ENCODE results near the gene TRPV5.

TRPV5 gene

DNA sequence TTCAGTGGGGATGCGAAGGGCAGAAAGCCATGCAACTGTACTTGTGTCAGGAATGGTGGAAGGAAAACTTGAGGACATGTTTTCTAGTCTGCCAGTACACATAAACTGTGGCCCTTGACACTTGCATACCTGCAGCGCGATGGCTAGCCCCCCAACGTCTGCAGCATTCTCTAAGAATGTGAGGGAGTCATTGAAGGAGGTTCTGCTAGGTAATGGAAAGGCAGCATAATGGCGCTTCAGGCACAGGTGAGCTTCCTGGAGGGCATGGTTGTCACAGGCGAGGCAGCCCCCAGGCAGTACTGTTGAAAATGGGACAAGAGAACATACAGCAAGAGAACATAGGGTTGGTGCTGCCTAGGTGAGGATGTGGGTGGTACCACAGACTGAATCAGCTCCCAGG, 9.2 kb upstream of the TRPV5 start:
- in situ Hi-C loops (cut with MboI; ENCODE audit: low pct_unique_long_range_greater_than_20kb, low sequenced_read_pairs) = no loop called here
- DNase-seq = no peak

DNA sequence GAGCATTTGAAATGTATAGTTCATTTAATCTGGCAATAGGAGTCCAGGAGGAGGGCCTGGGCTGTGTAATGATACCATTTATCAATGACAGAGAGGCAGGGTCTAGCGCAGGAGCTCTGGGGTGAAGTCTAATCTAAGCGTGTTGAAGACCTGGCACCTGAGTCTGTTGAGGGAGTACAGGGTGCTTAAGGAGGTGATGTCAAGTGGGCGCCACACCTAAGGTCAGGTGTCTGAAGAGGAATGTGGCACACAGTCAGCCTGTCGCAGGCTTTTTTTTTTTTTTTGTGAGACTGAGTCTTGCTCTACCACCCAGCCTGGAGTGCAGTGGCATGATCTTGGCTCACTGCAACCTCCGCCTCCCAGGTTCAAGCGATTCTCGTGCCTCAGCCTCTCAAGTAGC, 8.0 kb upstream of the TRPV5 start:
- in situ Hi-C loops (cut with MboI; ENCODE audit: low pct_unique_long_range_greater_than_20kb, low sequenced_read_pairs) = no loop called here
- no peak for DNase-seq

DNA sequence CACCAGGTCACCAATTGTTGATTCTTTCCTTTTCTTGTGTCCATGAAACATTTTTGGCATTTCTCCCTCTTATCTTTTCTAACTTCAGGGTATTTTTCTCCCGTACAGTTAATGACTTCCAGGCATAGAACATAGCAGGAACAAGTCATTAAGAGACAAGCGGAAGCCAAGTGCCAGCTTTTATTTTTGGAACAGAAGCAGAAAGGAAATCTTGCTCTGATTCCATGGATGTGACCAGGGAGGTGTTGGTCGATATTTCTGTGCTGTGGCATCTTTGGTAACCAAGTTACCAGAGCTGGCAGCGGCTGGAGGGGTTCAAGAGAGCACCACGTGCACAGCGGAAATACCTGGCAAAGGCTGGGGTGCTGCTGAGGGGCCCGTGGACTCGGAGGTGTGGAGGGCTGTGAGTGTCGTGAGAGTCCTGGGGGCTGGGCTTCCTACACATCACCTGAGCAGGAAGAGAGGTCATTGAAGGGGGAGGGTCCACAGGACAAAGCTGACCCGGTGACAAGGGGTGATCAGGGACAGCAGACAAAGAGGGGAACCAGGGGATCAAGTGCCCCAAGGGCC, 7.5 kb upstream of the TRPV5 start:
- no peak for DNase-seq
- in situ Hi-C loops (cut with MboI; ENCODE audit: low pct_unique_long_range_greater_than_20kb, low sequenced_read_pairs) = no loop called here

DNA sequence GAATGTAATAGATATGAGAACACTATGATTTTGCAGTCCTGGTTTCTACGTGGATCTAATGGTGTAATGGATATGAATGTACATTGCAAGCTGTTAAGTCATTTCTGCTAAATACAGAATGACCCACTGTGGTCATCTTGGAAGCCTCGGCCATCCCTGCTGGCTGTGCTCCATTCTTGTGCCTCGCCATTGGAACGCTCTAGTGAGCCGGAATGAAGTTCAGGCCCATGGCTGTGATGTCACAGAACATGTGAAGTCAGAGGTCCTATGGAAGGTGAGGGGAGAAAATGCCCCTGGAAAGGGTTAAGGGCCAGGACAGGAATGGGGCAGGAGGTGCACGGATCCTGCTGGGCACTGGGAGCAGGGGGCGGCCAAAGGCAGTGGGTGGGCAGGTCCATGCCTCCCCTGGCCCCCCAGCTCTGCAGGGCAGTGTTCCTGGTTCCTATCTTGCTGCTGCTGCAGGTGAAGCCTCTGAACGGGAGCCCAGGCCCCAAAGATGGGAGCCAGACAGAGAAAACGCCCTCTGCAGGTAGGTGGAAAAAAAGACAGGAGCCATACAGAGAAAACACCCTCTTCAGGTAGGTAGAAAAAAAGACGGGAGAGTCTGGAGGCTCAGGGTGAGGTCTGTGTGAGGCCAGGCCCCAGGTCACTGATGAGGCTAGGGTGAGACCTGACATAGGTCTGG, 5.8 kb upstream of the TRPV5 start, which contains the start of gene LLCFC1:
TSS of gene LLCFC1 (plus strand) at position 259 of the 685 bp plus-strand sequence. CDS start at position 397, 138 bp downstream.
- in situ Hi-C loops (cut with MboI; ENCODE audit: low pct_unique_long_range_greater_than_20kb, low sequenced_read_pairs) = no loop called here
- DNase-seq = peak; percentile 17

DNA sequence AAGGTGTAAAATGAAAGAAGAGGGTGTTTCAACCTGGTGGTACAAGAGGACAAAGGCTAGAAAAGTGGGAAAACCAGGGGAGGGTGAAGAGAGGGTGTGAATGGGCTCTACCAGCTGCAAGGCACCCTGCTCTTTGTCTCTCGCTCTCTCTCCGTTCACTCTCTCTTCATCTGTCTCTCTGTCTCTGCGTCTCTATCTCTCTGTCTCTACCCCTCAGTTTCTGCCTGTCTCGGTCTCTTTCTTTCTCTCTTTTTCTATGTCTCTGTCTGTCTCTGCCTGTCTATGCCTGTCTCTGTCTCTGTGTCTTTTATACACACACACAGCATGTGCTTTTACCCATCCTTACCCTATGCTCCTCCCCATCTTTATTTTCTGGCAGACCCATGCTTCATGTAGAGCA, 5.1 kb upstream of the TRPV5 start:
- DNase-seq = no peak
- in situ Hi-C loops (cut with MboI; ENCODE audit: low pct_unique_long_range_greater_than_20kb, low sequenced_read_pairs) = no loop called here

DNA sequence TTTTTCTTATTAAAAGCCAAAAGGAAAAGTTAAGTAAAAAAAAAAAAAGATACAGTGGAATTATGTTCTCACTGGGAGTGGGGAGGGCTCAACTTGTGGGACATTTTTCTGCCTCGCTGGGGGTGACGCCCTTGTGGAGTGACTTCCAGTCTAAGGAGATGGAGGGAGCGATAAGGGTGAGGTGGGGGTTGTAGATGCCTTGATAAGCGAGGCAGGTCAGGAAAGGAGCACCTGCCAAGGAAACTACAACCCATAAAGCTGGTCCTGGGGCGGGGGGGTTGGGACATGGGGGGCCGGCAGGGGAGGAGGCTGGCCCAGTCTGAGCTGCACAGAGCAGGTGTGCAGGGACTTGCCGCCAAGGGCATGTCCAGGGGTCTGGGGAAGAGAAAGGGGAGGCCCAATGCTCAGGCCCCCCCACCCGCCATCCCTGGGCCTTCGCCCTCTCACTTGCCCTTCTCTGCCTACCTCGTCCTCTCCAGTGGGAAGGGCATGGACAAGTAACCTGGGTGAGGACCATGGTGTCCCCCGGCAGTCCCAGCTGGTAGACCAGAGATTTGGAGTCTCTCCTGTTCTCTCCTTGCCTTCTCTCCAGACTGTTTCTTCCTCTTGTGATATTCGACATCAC, 2.5 kb upstream of the TRPV5 start:
- in situ Hi-C loops (cut with MboI; ENCODE audit: low pct_unique_long_range_greater_than_20kb, low sequenced_read_pairs) = no loop called here
- DNase-seq = no peak

DNA sequence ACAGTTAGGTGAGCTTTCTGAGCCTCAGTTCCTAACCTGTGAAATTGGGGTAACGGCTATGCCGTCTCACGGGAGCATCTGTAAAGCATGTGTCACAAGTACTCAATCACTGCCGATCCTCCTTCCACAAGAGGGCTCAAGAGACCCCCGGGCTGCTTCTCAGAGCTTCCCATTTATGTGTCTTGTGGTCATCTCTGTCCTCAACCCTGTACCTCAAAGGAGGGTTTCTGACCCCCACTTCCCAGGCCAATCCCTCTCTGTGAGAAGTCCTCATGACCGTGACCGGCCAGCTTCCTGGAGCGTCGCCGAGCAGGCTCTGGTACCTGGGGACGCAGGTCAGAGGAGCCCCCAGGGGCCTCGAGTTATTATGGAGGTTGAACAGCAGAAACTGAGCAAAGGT, 510 bp upstream of the TRPV5 start:
- in situ Hi-C loops (cut with MboI; ENCODE audit: low pct_unique_long_range_greater_than_20kb, low sequenced_read_pairs) = no loop called here
- DNase-seq = no peak

DNA sequence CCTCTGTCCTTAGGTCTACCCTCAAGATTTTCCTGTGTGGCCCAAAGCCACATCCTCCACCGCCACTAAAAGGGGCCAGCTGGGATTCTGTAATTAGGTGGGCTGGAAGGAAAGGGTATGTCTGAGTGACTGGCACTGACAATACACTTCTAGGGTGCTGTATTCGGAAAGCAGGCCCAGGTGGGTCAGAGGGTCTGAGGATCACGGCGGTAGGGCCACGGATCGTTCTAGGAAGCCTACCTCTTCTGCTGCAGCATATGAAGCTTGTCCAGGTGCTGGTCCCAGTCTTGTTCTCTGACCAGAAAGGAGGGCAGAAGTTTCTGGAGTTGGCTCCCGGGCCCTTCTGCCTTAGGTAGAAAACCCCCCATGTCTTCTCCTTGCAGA, 462 bp downstream of the TRPV5 start:
- in situ Hi-C loops (cut with MboI; ENCODE audit: low pct_unique_long_range_greater_than_20kb, low sequenced_read_pairs) = no loop called here

DNA sequence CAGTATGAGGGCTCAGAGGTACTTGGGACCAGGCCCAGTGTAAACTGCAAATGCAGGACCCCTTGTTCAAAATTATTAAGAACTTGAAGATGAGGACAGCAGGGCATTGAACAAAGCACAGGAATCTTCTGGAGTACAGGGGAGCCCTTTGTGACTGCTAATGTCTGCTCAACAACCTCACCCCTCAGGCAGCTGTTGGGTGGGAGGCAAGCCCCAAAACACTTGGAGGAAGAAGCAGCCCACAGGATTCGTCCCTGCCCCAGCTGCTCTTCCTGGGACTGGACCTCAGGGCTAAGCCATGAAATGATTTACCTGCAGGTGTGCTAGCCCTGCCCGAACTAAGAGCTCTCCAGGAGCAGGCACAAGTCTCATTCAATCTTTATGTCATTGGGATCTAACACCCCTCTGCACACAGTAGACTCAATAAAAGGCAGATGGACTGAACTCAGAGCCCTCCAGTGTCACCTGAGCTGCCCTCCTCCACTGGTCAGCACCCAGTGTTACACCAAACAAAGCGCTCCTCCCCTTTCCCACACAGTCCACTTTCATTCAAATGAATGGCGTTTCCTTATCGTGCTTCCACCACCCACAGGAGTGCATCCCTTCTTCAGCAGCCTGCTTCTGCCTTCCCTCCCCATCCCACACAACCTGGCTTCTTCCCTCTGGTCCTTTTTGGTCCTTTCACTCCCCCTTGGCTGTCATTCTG, 1.0 kb downstream of the TRPV5 start:
- no peak for DNase-seq
- in situ Hi-C loops (cut with MboI; ENCODE audit: low pct_unique_long_range_greater_than_20kb, low sequenced_read_pairs) = no loop called here

More for the DNA sequence above, 462 bp downstream of the TRPV5 start:
- DNase-seq = no peak

DNA sequence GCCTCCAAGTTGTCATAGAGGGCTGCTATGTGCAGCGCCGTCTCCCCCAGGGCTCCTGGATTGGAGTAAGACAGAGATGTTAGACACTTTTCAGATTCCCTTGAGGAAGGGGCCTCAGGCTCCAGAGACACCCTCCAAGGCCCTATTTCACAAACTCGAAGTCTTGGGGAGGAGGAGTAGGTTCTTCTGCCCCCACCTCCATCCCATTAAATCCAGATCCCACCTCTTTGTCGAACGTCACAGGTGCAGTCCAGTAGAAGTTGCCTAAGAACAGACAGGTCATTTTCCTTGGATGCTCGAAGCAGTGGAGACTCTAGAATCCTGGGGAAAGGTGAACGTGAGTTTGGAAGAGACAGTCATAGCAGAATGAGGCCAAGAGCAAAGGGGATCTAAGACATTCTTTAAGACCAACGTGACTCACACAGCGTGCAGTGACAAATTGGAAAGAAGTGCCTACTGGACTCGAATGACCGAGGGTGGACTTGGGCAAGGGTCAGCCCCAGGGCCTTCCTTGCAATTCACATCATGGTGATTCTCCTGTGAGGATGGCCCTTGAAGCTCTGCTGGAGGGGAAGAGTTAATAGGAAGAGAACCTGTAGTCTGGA, 3.3 kb downstream of the TRPV5 start:
- in situ Hi-C loops (cut with MboI; ENCODE audit: low pct_unique_long_range_greater_than_20kb, low sequenced_read_pairs) = no loop called here
- no peak for DNase-seq

DNA sequence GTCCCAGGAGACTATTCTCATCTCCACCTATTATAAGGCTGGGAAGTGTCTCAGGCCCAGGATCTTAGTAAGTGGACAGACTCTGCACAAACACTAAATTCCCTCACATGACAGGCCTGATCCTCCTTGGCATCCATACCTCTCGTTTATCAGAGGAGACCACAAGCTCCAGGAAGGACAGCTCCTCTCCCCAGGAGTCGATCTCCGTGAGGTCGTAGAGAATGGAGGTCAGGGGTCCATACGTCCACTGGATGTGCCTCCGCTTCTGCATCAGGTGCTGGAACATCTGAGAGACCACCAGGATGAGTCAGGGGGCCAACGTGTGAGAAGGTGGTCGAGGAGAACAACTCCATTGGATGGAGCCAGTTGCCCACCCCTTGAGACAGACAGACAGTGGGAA, 5.6 kb downstream of the TRPV5 start:
- in situ Hi-C loops (cut with MboI; ENCODE audit: low pct_unique_long_range_greater_than_20kb, low sequenced_read_pairs) = no loop called here

DNA sequence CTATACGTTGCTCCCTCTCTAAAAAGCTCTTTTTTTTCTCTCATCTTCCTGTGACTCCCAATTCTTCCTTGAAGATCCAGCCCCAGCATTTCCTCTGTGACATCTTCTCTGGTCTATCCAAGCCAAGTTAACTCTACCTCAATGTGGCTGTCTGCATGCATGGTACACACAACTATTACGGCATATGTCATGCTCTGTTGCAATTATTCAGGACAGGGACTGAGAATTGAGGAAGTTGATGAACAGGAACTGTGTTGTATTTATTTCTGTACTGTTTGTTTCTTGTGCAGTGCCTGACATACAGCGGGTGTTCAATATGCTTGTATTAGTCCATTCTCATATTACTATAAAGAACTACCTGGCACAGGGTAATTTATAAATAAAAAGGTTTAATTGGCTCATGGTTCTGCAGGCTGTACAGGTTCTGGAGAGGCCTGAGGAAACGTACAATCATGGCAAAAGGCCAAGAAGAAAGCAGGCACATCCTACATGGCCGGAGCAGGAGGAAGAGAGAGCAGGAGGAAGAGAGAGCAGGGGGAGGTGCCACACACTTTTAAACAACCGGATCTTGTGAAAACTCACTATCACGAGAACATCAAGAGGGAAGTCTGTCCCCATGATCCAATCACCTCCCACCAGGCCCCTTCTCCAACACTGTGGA, 6.3 kb downstream of the TRPV5 start:
- peak; percentile 87 for DNase-seq
- in situ Hi-C loops (cut with MboI; ENCODE audit: low pct_unique_long_range_greater_than_20kb, low sequenced_read_pairs) = no loop called here

More for the DNA sequence above, 5.6 kb downstream of the TRPV5 start:
- DNase-seq = no peak

DNA sequence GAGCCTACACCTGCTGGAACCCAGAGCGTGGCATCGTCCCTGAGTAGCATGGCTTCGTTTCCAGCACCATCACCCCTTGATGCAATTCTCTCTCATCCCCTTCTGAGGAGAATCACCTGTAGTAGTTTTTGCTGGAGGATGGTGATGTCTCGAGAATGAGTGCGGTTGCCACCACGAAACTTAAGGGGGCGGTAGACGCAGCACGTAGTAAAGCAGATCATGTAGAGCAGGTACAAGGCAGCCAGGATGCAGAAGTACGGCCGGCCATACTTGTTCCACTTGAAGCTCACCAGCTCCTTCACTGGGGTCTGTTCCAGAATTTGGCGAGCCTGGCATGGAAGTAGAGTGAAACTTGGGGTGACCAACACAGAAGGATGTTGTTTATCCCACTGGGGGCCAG, 8.1 kb downstream of the TRPV5 start:
- no peak for DNase-seq
- in situ Hi-C loops (cut with MboI; ENCODE audit: low pct_unique_long_range_greater_than_20kb, low sequenced_read_pairs) = no loop called here

DNA sequence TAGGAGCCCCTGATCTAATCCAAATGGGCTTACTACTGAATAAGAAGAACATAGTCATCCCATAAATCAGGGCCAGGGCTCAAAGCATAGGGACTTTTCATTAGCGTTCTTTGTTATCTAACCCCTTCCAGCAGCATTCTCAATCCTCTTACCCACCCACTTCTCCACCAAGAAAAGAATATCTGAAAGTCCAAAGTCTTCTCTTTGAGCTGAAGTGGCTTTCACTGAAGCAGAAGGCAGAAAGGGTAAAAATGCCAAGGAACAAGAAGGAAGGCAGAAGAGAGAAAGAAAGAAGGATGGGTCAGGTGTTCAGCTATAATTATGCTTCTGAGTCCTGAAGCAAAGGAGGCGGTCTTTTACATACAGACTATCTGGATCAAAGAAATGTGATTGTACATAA, 10.2 kb downstream of the TRPV5 start:
- in situ Hi-C loops (cut with MboI; ENCODE audit: low pct_unique_long_range_greater_than_20kb, low sequenced_read_pairs) = no loop called here
- DNase-seq = no peak

DNA sequence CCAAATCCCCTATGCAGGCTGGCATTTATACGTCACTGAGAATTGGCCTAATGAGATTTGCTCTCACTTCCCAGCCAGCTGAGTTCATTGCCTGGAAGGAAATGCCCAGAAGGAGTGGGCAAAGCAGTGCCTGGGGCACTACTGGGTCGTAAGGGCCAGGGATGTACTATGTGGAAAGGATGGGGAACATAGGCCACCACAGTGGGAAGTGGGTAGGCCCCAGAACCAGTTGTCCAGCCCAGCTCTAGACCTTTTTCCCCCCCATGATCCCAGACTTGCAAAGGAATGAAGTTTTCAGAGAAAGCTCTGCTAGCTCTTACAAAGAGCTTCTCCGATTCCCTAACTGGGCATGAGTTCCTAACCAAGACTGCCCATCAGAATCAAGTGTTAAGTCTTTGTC, 13.9 kb downstream of the TRPV5 start:
- no peak for DNase-seq
- in situ Hi-C loops (cut with MboI; ENCODE audit: low pct_unique_long_range_greater_than_20kb, low sequenced_read_pairs) = no loop called here

DNA sequence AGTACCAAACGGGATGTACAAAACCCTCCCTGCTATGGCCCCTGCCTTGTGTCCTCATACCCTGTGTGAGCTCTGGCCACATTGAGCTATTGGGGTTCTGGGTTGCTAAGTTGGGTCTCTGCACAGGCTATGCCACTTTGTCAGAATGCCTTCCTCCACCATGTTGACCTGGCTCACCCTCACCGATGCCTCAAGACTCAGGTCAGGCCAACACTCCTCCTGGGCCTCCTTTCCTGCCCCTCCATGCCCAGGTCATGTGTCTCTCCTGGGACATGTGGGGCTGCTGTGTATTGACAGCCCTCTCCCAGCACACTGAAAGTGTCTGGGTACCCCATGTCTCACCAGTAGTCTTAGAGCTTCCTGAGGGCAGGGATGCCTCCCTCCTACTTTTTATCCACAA, 14.6 kb downstream of the TRPV5 start:
- no peak for DNase-seq
- in situ Hi-C loops (cut with MboI; ENCODE audit: low pct_unique_long_range_greater_than_20kb, low sequenced_read_pairs) = no loop called here

DNA sequence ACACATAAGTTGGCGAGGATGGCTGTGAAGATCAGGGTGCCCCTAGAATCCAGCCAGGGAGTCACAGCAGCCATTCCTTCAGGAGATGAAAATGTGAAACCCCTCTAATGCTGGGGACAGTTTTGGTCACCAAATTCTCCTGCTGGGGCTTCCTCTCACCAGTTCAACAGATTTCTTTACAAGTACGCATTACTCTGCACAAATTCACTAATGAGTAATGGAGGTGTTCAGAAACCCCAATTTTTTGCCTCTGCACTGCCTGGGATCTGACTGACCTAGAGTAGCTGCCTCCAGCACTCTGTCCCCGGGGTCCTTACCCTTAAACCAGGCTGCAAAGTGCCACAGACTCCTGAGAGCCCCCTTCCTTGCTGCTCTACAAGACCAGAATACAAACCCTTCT, 16.1 kb downstream of the TRPV5 start:
- in situ Hi-C loops (cut with MboI; ENCODE audit: low pct_unique_long_range_greater_than_20kb, low sequenced_read_pairs) = no loop called here

DNA sequence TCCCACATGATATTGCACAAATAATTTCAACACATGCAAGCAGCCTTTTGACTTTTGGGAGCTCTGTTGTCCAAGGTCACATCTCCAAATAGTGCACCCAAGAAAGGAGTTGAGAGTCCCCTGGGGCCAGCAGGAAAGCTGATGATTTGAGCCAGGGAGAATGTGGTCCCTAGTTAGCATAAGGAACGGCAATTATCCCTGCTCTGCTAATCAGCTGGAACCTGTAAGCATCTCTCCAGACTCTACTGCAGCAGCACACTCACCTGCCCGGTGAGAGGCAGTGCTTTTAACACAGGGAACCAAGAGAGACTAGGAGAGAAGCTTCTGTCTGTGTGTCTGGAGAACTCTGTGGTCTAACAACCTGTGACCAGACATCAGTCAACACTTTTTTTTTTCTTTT, 17.0 kb downstream of the TRPV5 start:
- no peak for DNase-seq
- in situ Hi-C loops (cut with MboI; ENCODE audit: low pct_unique_long_range_greater_than_20kb, low sequenced_read_pairs) = no loop called here

More for the DNA sequence above, 16.1 kb downstream of the TRPV5 start:
- DNase-seq = no peak

DNA sequence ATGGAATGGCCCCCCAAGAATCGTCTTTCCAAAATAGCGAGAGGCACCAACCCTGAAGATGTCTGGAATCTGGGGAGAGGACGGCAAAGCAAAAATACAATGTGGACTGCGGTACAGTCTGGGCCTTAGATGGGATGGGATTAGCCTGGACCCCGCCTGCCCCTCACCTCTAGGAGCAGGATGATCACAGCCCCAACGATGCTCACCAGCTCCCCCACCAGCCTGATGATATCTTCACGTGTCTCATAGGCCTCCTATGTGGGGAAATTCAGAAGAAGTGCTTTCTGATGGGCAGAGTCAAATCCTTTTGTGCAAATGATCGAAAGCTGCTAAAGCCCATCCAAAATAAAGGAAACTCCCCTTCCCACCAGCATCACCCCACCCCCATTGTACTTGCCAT, 18.2 kb downstream of the TRPV5 start:
- in situ Hi-C loops (cut with MboI; ENCODE audit: low pct_unique_long_range_greater_than_20kb, low sequenced_read_pairs) = no loop called here

More for the DNA sequence above, 18.2 kb downstream of the TRPV5 start:
- DNase-seq = no peak
